Esophagus mucosa (tissue), 1 donor: ENCODE measurements around the gene ITGB8. TPM values are rescaled to one million over a fixed set of nuclear protein-coding genes. Genes with fewer than 3 reads are reported as not detected.

ENCODE experiments used
- total RNA-seq: library from RNA; stranded (reverse); gene quantifications from one replicate; pipeline ENCODE4 v1.2.4, GENCODE V29; 2023
- donor health status: DM: yes; HTN: yes; CAD: no.

ITGB8 gene
- total RNA-seq, 1 donor from 2014 or later = 16.3 TPM

Other genes starting within 250 kb of the ITGB8 start
- gene MACC1, start 113.5 kb upstream of the ITGB8 start, total RNA-seq = 22.3 TPM